Sigmoid colon (tissue), 7 donors: Measurements from ENCODE around the gene GNB2. TPM values are rescaled to one million over a fixed set of nuclear protein-coding genes. Genes with fewer than 3 reads are reported as not detected.

ENCODE experiments used
- DNase-seq: peaks from one replicate; pipeline ENCODE4 v3.0.0-alpha.2; 2019
- H3K27ac ChIP-seq, 4 donors: fragments of 200-600 bp; sonication (generic); one replicate each; pipeline ENCODE4 v1.5.1; 2016 to 2019; ENCODE audit warnings: mild to moderate bottlenecking in 1 of 4
- H3K27me3 ChIP-seq, 3 donors: fragments of 200-600 bp; sonication (generic); one replicate each; pipeline ENCODE4 v1.5.1; 2019; ENCODE audit warnings: mild to moderate bottlenecking in 1 of 3
- H3K36me3 ChIP-seq, 4 donors: fragments of 200-600 bp; sonication (generic); one replicate each; pipeline ENCODE4 v1.5.1; 2016 to 2019
- H3K4me1 ChIP-seq, 4 donors: fragments of 200-600 bp; sonication (generic); one replicate each; pipeline ENCODE4 v1.5.1; 2017 to 2019
- H3K4me3 ChIP-seq, 4 donors: fragments of 200-600 bp; sonication (generic); one replicate each; pipeline ENCODE4 v1.5.1; 2017 to 2019; ENCODE audit warnings: mild to moderate bottlenecking in 2 of 4, moderate library complexity in 1 of 4
- H3K9me3 ChIP-seq, 4 donors: fragments of 200-600 bp in 3 of 4; sonication (generic) in 3 of 4; one replicate each; pipeline versions ENCODE4 v1.5.1 to v1.6.1; 2013 to 2019
- EP300 ChIP-seq, 4 donors: sonication (generic); formaldehyde crosslinking; IDR thresholded peaks; one replicate each; pipeline ENCODE4 v1.6.1; 2017; ENCODE audit warnings: antibody characterized with exemption in 4 of 4
- POLR2A ChIP-seq, 2 donors: fragments of 450-650 bp; IDR thresholded peaks; one replicate each; pipeline ENCODE4 v1.6.1; 2016; ENCODE audit warnings: antibody characterized with exemption in 2 of 2, mild to moderate bottlenecking in 2 of 2, moderate library complexity in 2 of 2
- POLR2AphosphoS5 ChIP-seq, 4 donors: sonication (generic); formaldehyde crosslinking; IDR thresholded peaks; one replicate each; pipeline ENCODE4 v1.6.1; 2017; ENCODE audit warnings: antibody characterized with exemption in 4 of 4
- WGBS, 2 donors: extraction: QIAGEN DNeasy Blood & Tissue Kit; methylation state at CpG; one replicate each; pipeline ENCODE4 v1.1.7; 2013; 5-methylcytosine and 5-hydroxymethylcytosine counted together
- intact Hi-C: fragments of 100-400 bp; cut with DNase I; formaldehyde crosslinking; loops from one replicate; pipeline ENCODE4 v1.15.1; 2023
- polyA plus RNA-seq, 3 donors: library from polyadenylated mRNA; stranded (reverse); fragments of 200-250 nt; gene quantifications; one replicate each; pipeline ENCODE4 v1.2.3, GENCODE V29; 2013
- total RNA-seq, 4 donors: library from RNA; depleted of rRNA; stranded (reverse); fragments of >200 nt; gene quantifications; one replicate each; pipeline ENCODE4 v1.1.0, GENCODE V29; 2016
- TF ChIP-seq, protein P1 (sequence below), 4 experiments: fragments of 450-650 bp in 3 of 4; fragments of 200-600 bp in 1 of 4; IDR thresholded peaks; one replicate each; pipeline ENCODE4 v1.5.1; 2016 to 2019; ENCODE audit warnings: antibody characterized with exemption in 4 of 4, mild to moderate bottlenecking in 3 of 4, moderate library complexity in 2 of 4
- donor health status: healthy with polysubstance abuse.
- donor health status: Bipolar disorder and iron deficiency.
- donor health status: healthy.

GNB2 gene
- total and polyA plus RNA-seq, 7 donors = 133 to 286 (median 199) TPM

- 88 to 94% methylated on average over 21 of the region's 21 CpGs for WGBS, 2 donors
- Histone ChIP-seq H3K36me3 (no peaks in the 10 kb centered on the region), H3K4me1 (peaks cover 0 to 13% (median 11%) of the 10 kb centered on the region in 4 donors), H3K4me3 (no peak overlapping the region), H3K27ac (no peak overlapping the region), H3K27me3 (peaks cover 0 to 20% (median 15%) of the 10 kb centered on the region in 3 donors), H3K9me3 (no peaks in the 10 kb centered on the region)
- intact Hi-C loops = loop anchor here (5.0 kb wide), 1 partner anchor 45 kb away; the partner anchor contains the start of gene GNB2
- DNase-seq = no peak
- TF ChIP-seq, protein P1, sequence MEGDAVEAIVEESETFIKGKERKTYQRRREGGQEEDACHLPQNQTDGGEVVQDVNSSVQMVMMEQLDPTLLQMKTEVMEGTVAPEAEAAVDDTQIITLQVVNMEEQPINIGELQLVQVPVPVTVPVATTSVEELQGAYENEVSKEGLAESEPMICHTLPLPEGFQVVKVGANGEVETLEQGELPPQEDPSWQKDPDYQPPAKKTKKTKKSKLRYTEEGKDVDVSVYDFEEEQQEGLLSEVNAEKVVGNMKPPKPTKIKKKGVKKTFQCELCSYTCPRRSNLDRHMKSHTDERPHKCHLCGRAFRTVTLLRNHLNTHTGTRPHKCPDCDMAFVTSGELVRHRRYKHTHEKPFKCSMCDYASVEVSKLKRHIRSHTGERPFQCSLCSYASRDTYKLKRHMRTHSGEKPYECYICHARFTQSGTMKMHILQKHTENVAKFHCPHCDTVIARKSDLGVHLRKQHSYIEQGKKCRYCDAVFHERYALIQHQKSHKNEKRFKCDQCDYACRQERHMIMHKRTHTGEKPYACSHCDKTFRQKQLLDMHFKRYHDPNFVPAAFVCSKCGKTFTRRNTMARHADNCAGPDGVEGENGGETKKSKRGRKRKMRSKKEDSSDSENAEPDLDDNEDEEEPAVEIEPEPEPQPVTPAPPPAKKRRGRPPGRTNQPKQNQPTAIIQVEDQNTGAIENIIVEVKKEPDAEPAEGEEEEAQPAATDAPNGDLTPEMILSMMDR (IDR thresholded peaks at IDR 0.05) = no peak
These were observed 46.3 kb upstream of the GNB2 start for GRCh38 chr7:100627238-100627549.

- H3K36me3 ChIP-seq = no peaks in the 10 kb centered on the region
- H3K27ac ChIP-seq = no peak overlapping the region
- H3K4me1 ChIP-seq = peaks cover 0 to 25% (median 21%) of the 10 kb centered on the region in 4 donors
- intact Hi-C loops = loop anchor here (5.0 kb wide), 1 partner anchor 43 kb away; the partner anchor contains the start of gene GNB2
- WGBS, 2 donors = 77 to 84% methylated on average over 11 of the region's 11 CpGs
- peaks cover 8 to 40% (median 30%) of the 10 kb centered on the region in 3 donors for H3K27me3 ChIP-seq
- H3K9me3 ChIP-seq = no peaks in the 10 kb centered on the region
- no peak for TF ChIP-seq EP300 (IDR thresholded peaks at IDR 0.05)
- TF ChIP-seq POLR2A (IDR thresholded peaks at IDR 0.05) = no peak
- TF ChIP-seq, protein P1 (IDR thresholded peaks at IDR 0.05) = no peak
- no peak for TF ChIP-seq POLR2AphosphoS5 (IDR thresholded peaks at IDR 0.05)
- H3K4me3 ChIP-seq = no peak overlapping the region
- no peak for DNase-seq
These were observed 44.3 kb upstream of the GNB2 start for GRCh38 chr7:100629117-100629716.

- Histone ChIP-seq H3K27ac (no peak overlapping the region), H3K4me1 (peaks cover 0 to 25% (median 21%) of the 10 kb centered on the region in 4 donors), H3K27me3 (peaks cover 9 to 45% (median 32%) of the 10 kb centered on the region in 3 donors), H3K4me3 (no peak overlapping the region), H3K9me3 (no peaks in the 10 kb centered on the region), H3K36me3 (no peaks in the 10 kb centered on the region)
- intact Hi-C loops = no loop called here
- DNase-seq = no peak
- 90 to 97% methylated on average over 4 of the region's 4 CpGs for WGBS, 2 donors
- TF ChIP-seq EP300 (IDR thresholded peaks at IDR 0.05) = no peak
- TF ChIP-seq, protein P1 (IDR thresholded peaks at IDR 0.05) = no peak
- no peak for TF ChIP-seq POLR2AphosphoS5 (IDR thresholded peaks at IDR 0.05)
- TF ChIP-seq POLR2A (IDR thresholded peaks at IDR 0.05) = no peak
These were observed 43.5 kb upstream of the GNB2 start for GRCh38 chr7:100630066-100630465.

- TF ChIP-seq EP300 (IDR thresholded peaks at IDR 0.05) (no peak), POLR2AphosphoS5 (IDR thresholded peaks at IDR 0.05) (no peak), POLR2A (IDR thresholded peaks at IDR 0.05) (no peak)
- TF ChIP-seq, protein P1 (IDR thresholded peaks at IDR 0.05) = peak in 3 of 4 experiments; percentile 11 to 19 (median 12)
- WGBS, 2 donors = 1% methylated on average over 72 of the region's 72 CpGs
- no peaks in the 10 kb centered on the region for H3K9me3 ChIP-seq
- H3K27ac ChIP-seq = no peak overlapping the region
- peak; percentile 70 for DNase-seq
- H3K4me1 ChIP-seq = peaks cover 0 to 12% (median 10%) of the 10 kb centered on the region in 4 donors
- H3K27me3 ChIP-seq = peaks cover 9 to 56% (median 24%) of the 10 kb centered on the region in 3 donors
- H3K36me3 ChIP-seq = no peaks in the 10 kb centered on the region
- H3K4me3 ChIP-seq = peak overlapping the region; percentile 15 to 49 (median 39)
- intact Hi-C loops = no loop called here
These were observed 40.4 kb upstream of the GNB2 start for GRCh38 chr7:100632951-100633717.
